Eye (tissue), 1 donor: ENCODE data around the gene GLB1L2.

ENCODE experiments used
- DNase-seq: peaks from one replicate; pipeline ENCODE4 v3.0.0-alpha.2; 2015

The GLB1L2 gene

GRCh38 chr11:134407923-134408322 is 76.1 kb downstream of the GLB1L2 start:
- DNase-seq = no peak

GRCh38 chr11:134409552-134410429 is 78.0 kb downstream of the GLB1L2 start:
- DNase-seq = peak; percentile 16

GRCh38 chr11:134410766-134411165 is 79.0 kb downstream of the GLB1L2 start:
- DNase-seq = no peak

GRCh38 chr11:134412203-134413042 is 80.6 kb downstream of the GLB1L2 start, which contains the start of gene B3GAT1:
TSS of gene B3GAT1 (minus strand) at chr11:134412242. CDS start at chr11:134387659, 24,583 bp downstream.
- DNase-seq = peak; percentile 81

- peak; percentile 24 for DNase-seq
These were observed 81.4 kb downstream of the GLB1L2 start for GRCh38 chr11:134413043-134413825.

GRCh38 chr11:134413826-134414731 is 82.3 kb downstream of the GLB1L2 start:
- DNase-seq = no peak

- DNase-seq = no peak
These were observed 83.3 kb downstream of the GLB1L2 start for GRCh38 chr11:134414766-134415765.

- no peak for DNase-seq
These were observed 84.9 kb downstream of the GLB1L2 start for GRCh38 chr11:134416726-134417125.

GRCh38 chr11:134417871-134418840 is 86.4 kb downstream of the GLB1L2 start:
- peak; percentile 87 for DNase-seq

- no peak for DNase-seq
These were observed 91.3 kb downstream of the GLB1L2 start for GRCh38 chr11:134423106-134423505.

- no peak for DNase-seq
These were observed 93.6 kb downstream of the GLB1L2 start for GRCh38 chr11:134425413-134425812.
